ENCODE results near the gene SP6. TPM values are rescaled to one million over a fixed set of nuclear protein-coding genes. Genes with fewer than 3 reads are reported as not detected.

SP6 gene
- polyA plus RNA-seq, 1 donor: 2.7 TPM

- DNase-seq: no peak
Observed at GRCh38 chr17:47879776-47880454, 29.0 kb upstream of the SP6 start.

DNA sequence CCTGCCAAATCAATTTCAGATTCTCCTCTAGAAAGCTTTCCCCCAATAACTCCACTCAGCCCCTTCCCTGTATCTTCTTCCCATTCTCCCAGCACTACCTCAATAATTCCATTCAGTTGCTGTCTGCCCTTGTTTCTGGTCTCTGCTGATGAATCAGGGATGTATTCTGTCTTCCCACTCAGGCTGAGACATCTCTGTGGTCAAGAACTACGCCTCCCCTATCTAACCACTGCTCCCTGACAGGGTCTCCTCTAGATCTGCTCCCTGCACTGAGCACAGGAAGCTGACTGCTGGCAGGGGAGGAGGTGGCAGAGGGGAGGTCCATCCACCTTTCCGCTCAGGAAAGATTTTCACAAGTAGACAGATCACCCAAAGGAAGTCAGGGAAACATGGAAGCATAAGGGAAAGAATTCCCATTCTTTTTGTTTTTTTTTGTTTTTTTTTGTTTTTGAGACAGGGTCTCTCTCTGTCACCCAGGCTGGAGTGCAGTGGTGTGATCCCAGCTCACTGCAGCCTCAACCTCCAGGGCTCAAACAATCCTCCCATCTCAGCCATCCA is 28.1 kb upstream of the SP6 start:
- DNase-seq: no peak

DNA sequence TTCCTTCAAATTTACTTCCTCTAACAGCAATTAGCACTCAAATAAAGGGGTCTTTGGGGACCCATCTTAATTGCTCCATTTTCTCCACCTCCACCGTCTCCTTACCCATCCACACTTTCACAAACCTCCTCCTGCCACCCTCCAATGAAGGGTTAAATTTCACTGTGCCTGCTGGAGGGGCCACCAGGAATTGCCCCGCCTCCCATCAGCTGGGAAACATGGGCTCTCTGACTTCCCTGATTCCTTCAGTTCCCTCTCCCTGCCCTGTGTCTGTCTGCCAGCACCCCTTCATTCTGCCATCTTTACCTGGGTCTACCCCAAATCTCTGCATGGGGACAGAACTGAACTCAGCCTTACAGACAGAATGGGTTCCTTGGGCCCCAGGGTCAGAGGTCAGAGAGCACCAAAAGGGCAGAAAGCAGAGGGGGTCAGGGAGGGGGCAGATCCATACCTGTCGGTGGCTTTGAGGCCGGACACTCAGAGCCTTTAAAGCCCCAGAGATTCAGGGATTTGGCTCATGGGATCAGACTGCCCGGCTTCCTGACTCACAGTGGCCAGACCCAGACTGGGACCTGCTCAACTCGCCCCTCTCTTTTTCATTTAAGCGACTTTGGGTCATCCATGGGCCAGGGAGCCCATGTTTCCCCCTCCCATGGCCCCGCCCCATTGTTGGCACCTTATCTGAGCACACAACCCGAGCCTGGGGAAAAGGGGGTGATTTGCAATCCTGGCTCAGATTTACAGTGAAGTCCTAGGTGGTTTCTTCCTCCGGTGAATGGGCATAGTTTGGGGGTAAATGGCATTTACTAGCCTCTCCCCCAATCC is 27.5 kb upstream of the SP6 start:
- no peak for DNase-seq

- peak; percentile 81 for DNase-seq
Observed at GRCh38 chr17:47877368-47878034, 26.5 kb upstream of the SP6 start.

- no peak for DNase-seq
Observed at GRCh38 chr17:47875011-47875985, 24.3 kb upstream of the SP6 start.

DNA sequence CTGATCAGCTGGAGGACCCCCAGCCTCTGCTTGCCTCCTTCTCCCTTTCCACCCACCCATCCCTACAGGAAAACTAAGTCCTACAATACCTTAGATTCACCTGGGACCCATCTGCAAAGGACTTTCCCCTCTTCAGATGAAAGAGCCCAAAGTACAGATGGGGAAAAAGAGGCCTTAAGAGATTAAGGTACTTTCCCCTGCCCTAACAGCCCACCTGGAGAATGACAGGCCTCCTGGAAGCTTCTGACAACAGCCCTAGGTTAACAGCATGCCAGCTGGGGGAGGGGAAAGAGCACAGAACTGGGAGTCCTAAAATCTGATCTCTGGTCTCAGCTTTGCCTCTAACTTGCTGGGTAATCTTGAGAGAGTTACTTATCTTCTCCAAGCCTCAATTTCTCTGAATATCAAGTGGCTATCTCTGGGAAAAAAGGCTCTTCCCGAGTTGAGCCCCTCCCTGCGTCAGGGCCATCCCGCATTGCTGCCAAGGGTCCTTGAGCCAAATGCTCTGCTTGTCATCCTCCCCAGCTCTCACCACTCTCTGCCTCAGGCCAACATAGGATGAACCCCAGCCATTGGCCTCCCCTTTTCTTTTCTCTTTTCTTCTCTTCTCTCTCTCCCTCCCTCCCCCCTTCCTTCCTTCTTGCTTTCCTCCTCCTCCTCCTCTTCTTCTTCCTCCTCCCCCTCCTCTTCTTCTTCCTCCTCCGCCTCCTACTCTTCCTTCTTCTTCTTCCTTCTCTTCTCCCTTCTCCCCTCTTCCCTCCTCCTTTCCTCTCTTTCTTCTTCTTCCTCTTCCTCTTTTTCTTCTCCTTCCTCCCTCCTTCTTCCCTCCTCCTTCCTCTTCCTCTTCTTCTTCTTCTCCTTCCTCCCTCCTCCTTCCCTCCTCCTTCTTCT is 22.5 kb upstream of the SP6 start:
- DNase-seq: no peak

GRCh38 chr17:47872651-47873161 is 21.7 kb upstream of the SP6 start:
- DNase-seq: no peak

DNA sequence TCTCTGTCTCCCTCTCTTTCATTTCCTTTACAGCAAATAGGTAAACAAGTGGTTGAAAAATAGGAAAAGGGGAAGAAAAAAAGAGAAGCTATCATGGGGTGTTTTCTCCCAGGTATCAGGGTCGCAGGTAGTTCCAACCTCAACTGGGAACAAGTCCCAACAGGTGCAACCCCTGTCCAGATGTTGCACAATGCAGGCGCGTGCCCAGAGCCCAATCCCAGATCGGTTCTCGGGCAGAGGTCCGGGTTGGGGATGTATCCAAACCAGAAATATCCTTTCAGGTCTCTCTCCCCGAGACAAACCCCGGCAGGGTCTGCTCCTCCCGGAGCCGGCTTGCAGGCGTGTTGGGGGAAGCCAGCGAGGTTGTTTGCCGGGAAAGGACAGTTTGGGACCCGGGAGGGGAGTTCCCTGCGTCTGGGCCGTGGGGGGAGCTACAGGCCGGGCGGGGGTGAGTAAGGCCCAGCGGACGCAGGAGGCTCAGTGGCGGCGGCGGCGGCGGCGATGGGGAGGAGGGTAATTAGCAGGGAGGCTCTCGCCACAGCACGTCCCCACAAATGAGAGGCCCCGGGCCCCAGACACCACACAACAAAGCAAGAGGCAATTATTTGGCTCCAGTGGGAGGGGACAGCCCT is 21.2 kb upstream of the SP6 start:
- no peak for DNase-seq

GRCh38 chr17:47871048-47871447 is 20.1 kb upstream of the SP6 start:
- no peak for DNase-seq

GRCh38 chr17:47870056-47870455 is 19.1 kb upstream of the SP6 start:
- no peak for DNase-seq

- DNase-seq: no peak
Observed at GRCh38 chr17:47869114-47869513, 18.2 kb upstream of the SP6 start.

GRCh38 chr17:47867813-47868533 is 17.0 kb upstream of the SP6 start:
- no peak for DNase-seq

- no peak for DNase-seq
Observed at GRCh38 chr17:47866941-47867340, 16.0 kb upstream of the SP6 start.

GRCh38 chr17:47864791-47865216 is 13.8 kb upstream of the SP6 start:
- no peak for DNase-seq

- DNase-seq: no peak
Observed at GRCh38 chr17:47862621-47863440, 11.9 kb upstream of the SP6 start.

GRCh38 chr17:47860386-47860785 is 9.4 kb upstream of the SP6 start:
- DNase-seq: no peak

DNA sequence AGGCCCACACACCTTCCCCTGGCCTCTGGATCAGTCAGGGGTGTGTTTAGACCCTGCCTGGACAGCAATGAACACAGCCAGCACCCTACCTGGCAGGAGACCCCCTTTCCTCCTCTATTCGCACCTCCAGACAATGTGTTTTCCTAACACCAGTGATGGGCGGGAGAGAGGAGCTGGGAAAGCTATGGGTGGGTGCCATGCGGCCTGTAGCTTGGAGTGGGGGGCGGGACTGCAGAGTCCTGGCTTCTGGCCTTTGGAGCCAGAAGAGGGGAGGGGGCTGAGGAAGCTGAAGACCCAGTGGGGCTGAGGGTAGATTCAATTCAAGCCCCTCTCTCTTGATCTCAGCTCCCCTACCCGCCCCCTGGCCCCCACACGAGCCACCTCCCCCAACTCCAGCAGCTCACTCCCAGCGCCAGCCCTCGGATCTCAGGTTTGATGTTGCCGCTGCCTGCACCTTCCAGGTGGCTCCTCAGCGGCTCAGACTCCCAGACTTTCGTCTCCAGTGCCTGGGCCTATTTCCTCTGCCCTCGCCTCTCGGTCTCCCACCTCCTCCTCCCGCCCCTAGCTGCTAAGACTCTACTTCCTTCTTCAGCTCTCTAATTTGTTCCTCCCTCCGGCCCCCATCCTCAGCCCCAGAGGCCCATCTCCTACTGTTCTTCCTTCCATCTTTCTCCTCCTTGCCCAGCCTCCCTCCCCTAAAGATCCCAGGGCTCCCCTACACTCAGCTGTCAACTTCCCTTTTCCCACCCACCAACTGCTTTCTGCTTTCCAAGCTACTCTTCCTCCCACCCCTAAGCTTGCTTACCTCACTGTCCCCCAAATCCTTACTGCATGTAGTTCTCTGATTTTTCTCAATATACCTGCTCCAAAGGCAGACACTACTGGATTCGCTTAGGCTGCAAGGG is 6.8 kb upstream of the SP6 start:
- DNase-seq: no peak
